Upper lobe of right lung (tissue), 1 donor: ENCODE results near the gene FAM117B. TPM values are rescaled to one million over a fixed set of nuclear protein-coding genes. Genes with fewer than 3 reads are reported as not detected.
A peak's percentile ranks its signal among the peaks of the same experiment; 100 is the strongest.

Experiments used
- ATAC-seq: fragments of 200-7000 bp; cut with Tn5 transposase; one replicate; pipeline ENCODE4 v1.9.1; 2020; ENCODE audit warnings: mild to moderate bottlenecking, moderate library complexity
- DNase-seq: peaks from one replicate; pipeline ENCODE4 v3.0.0-alpha.2; 2020
- H3K27ac ChIP-seq: fragments of 200-600 bp; one replicate; pipeline ENCODE4 v1.8.0; 2022
- H3K27me3 ChIP-seq: fragments of 200-600 bp; one replicate; pipeline ENCODE4 v1.8.0; 2022; ENCODE audit warnings: mild to moderate bottlenecking
- H3K36me3 ChIP-seq: fragments of 200-600 bp; one replicate; pipeline ENCODE4 v1.8.0; 2022
- H3K4me1 ChIP-seq: fragments of 200-600 bp; one replicate; pipeline ENCODE4 v1.8.0; 2022
- H3K4me3 ChIP-seq: fragments of 200-600 bp; one replicate; pipeline ENCODE4 v1.8.0; 2022; ENCODE audit warnings: mild to moderate bottlenecking
- H3K9me3 ChIP-seq: fragments of 200-600 bp; one replicate; pipeline ENCODE4 v1.8.0; 2022
- intact Hi-C: fragments of 100-400 bp; cut with DNase I; formaldehyde crosslinking; loops from one replicate; pipeline ENCODE4 v1.11.0; 2022
- total RNA-seq: library from RNA; stranded (reverse); fragmentation: NEBNext Ultra II Directional; extraction: Animal tissue kit (Norgen Biotek cat#: 25700); gene quantifications from one replicate; pipeline ENCODE4 v1.2.1, GENCODE V29; 2021
- TF ChIP-seq, protein P1 (sequence below): fragments of 200-600 bp; IDR thresholded peaks from one replicate; pipeline ENCODE4 v1.8.0; 2022; ENCODE audit warnings: antibody characterized with exemption
- donor health status: DM: no; HTN: yes; CAD: no; lungs with severe emphysema.

Gene FAM117B
- total RNA-seq, 1 donor from 2014 or later, result 9.8 TPM

DNA sequence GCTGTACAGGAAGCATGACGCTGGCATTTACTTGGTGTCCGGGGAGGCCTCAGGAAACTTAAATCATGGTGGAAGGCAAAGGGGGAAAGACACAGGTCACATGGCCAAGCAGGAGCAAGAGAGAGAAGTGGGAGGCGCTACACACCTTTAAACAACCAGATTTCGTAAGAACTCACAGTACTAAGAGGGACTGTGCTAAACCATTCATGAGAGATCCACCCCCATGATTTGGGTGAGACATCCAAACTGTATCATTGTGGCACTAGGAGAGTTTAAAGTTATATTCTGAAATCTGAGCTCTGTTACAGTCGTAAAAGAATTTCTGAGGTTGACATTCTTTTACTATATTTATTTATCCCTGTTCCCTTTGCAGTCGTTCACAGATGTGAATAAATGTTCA is 120.2 kb downstream of the FAM117B start:
- Histone ChIP-seq H3K4me3 (no peak overlapping the region), H3K9me3 (no peaks in the 10 kb centered on the region), H3K27me3 (no peaks in the 10 kb centered on the region), H3K36me3 (peaks cover 7% of the 10 kb centered on the region), H3K4me1 (no peaks in the 10 kb centered on the region), H3K27ac (no peak overlapping the region)
- intact Hi-C loops, result no loop called here
- DNase-seq (no peak), ATAC-seq (peak; percentile 34)
- TF ChIP-seq, protein P1, sequence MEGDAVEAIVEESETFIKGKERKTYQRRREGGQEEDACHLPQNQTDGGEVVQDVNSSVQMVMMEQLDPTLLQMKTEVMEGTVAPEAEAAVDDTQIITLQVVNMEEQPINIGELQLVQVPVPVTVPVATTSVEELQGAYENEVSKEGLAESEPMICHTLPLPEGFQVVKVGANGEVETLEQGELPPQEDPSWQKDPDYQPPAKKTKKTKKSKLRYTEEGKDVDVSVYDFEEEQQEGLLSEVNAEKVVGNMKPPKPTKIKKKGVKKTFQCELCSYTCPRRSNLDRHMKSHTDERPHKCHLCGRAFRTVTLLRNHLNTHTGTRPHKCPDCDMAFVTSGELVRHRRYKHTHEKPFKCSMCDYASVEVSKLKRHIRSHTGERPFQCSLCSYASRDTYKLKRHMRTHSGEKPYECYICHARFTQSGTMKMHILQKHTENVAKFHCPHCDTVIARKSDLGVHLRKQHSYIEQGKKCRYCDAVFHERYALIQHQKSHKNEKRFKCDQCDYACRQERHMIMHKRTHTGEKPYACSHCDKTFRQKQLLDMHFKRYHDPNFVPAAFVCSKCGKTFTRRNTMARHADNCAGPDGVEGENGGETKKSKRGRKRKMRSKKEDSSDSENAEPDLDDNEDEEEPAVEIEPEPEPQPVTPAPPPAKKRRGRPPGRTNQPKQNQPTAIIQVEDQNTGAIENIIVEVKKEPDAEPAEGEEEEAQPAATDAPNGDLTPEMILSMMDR, result no peak

GRCh38 chr2:202756598-202756997 is 121.8 kb downstream of the FAM117B start:
- no peaks in the 10 kb centered on the region for H3K9me3 ChIP-seq
- ATAC-seq (no peak), DNase-seq (no peak)
- peaks cover 7% of the 10 kb centered on the region for H3K36me3 ChIP-seq
- H3K4me3 ChIP-seq, result no peak overlapping the region
- H3K27ac ChIP-seq, result no peak overlapping the region
- no peaks in the 10 kb centered on the region for H3K4me1 ChIP-seq
- no peaks in the 10 kb centered on the region for H3K27me3 ChIP-seq
- intact Hi-C loops, result no loop called here
- TF ChIP-seq, protein P1, result no peak

DNA sequence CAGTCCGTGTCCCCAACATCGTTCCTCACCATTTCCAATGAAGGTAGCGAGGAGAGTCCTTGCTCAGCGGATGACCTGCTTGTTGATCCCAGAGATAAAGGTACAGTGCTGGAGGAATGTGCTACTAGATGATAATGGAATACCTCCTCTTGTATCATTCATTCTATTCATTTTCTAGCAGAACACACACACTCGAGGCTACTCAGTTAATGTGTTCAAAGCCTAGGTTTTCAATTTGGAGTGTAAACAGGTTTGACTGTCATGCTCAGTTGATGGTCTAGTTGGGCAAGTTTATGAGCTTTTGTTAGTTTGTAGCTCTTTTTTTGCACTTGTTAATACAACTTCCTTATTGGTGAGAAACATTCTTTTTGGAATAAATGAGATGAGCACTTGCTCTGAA is 122.6 kb downstream of the FAM117B start:
- Histone ChIP-seq H3K27me3 (no peaks in the 10 kb centered on the region), H3K4me3 (no peak overlapping the region), H3K4me1 (no peaks in the 10 kb centered on the region), H3K27ac (no peak overlapping the region), H3K36me3 (peaks cover 7% of the 10 kb centered on the region), H3K9me3 (no peaks in the 10 kb centered on the region)
- ATAC-seq (no peak), DNase-seq (no peak)
- TF ChIP-seq, protein P1, result no peak
- intact Hi-C loops, result no loop called here

GRCh38 chr2:202758128-202758527 is 123.4 kb downstream of the FAM117B start:
- Histone ChIP-seq H3K4me3 (no peak overlapping the region), H3K36me3 (peaks cover 7% of the 10 kb centered on the region), H3K4me1 (no peaks in the 10 kb centered on the region), H3K9me3 (no peaks in the 10 kb centered on the region), H3K27me3 (no peaks in the 10 kb centered on the region), H3K27ac (no peak overlapping the region)
- TF ChIP-seq, protein P1, result no peak
- ATAC-seq, result no peak
- intact Hi-C loops, result no loop called here
- DNase-seq, result no peak

GRCh38 chr2:202758604-202759003 is 123.8 kb downstream of the FAM117B start:
- Histone ChIP-seq H3K36me3 (peaks cover 7% of the 10 kb centered on the region), H3K9me3 (no peaks in the 10 kb centered on the region), H3K4me3 (no peak overlapping the region), H3K27me3 (no peaks in the 10 kb centered on the region), H3K4me1 (no peaks in the 10 kb centered on the region), H3K27ac (no peak overlapping the region)
- ATAC-seq (peak; percentile 82), DNase-seq (no peak)
- TF ChIP-seq, protein P1, result no peak
- intact Hi-C loops, result no loop called here

DNA sequence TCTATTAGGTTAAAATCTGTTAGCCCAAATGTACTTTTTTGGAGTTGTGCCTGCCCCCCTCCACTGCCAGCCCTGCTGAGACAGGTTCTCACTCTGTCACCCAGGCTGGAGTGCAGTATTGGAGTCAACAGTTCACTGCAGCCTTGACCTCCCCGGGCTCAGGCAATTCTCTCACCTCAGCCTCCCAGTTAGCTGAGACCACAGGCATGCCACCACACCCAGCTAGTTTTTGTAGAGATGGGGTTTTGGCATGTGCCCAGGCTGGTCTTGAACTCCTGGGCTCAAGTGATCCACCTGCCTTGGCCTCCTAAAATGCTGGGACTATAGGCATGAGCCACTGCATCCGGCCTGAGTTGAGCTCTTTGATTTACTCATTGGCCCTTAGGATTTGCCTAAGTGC is 126.1 kb downstream of the FAM117B start:
- DNase-seq (no peak), ATAC-seq (peak; percentile 15)

More for the DNA sequence above, 126.1 kb downstream of the FAM117B start:
- peaks cover 7% of the 10 kb centered on the region for H3K36me3 ChIP-seq
- H3K4me1 ChIP-seq, result no peaks in the 10 kb centered on the region
- no peak overlapping the region for H3K4me3 ChIP-seq
- no peak overlapping the region for H3K27ac ChIP-seq
- TF ChIP-seq, protein P1, result no peak
- intact Hi-C loops, result no loop called here
- H3K27me3 ChIP-seq, result no peaks in the 10 kb centered on the region
- no peaks in the 10 kb centered on the region for H3K9me3 ChIP-seq
